Immature natural killer cell (primary cell): ENCODE data around the gene ADAM12. TPM values are rescaled to one million over a fixed set of nuclear protein-coding genes. Genes with fewer than 3 reads are reported as not detected.
"Not testable (repeated sequence)": the region's sequence is repeated elsewhere in the genome, so short reads cannot be mapped to it uniquely, and the experiment has no call there.

Source experiments
- DNase-seq, 3 donors: peaks; one replicate each; pipeline ENCODE4 v3.0.0; 2022; ENCODE audit warnings: mixed read lengths in 1 of 3
- H3K27ac Mint-ChIP-seq, 6 donors: one replicate each; pipeline ENCODE4 v1.8.0; 2020; ENCODE audit warnings: mixed read lengths in 6 of 6, mild to moderate bottlenecking in 5 of 6, inconsistent platforms in 4 of 6, moderate library complexity in 3 of 6
- H3K27me3 Mint-ChIP-seq, 3 donors: one replicate each; pipeline ENCODE4 v1.8.0; 2020 to 2021; ENCODE audit warnings: low read depth in 3 of 3, mild to moderate bottlenecking in 3 of 3, mixed read lengths in 3 of 3, moderate library complexity in 3 of 3, inconsistent platforms in 1 of 3
- H3K36me3 Mint-ChIP-seq, 3 donors: one replicate each; pipeline ENCODE4 v1.8.0; 2020; ENCODE audit warnings: mixed read lengths in 3 of 3, inconsistent platforms in 2 of 3, mild to moderate bottlenecking in 2 of 3
- H3K4me1 Mint-ChIP-seq, 2 donors: one replicate each; pipeline ENCODE4 v1.8.0; 2020; ENCODE audit warnings: inconsistent platforms in 2 of 2, mild to moderate bottlenecking in 2 of 2, mixed read lengths in 2 of 2, moderate library complexity in 1 of 2
- H3K4me3 Mint-ChIP-seq, 5 donors: one replicate each; pipeline ENCODE4 v1.8.0; 2020; ENCODE audit warnings: mild to moderate bottlenecking in 5 of 5, mixed read lengths in 5 of 5, inconsistent platforms in 3 of 5, moderate library complexity in 3 of 5
- H3K9me3 Mint-ChIP-seq, 6 donors: one replicate each; pipeline ENCODE4 v1.8.0; 2020; ENCODE audit warnings: mild to moderate bottlenecking in 6 of 6, mixed read lengths in 6 of 6, inconsistent platforms in 4 of 6, moderate library complexity in 3 of 6
- polyA plus RNA-seq, 3 donors: library from polyadenylated mRNA; unstranded; fragments of 300-500 nt; fragmentation: Illumina TruSeq; gene quantifications; one replicate each; pipeline ENCODE4 v1.2.3, GENCODE V29; 2021

Gene ADAM12
- polyA plus RNA-seq, 3 donors from 2014 or later, result 0.07 to 0.11 TPM; not detected in 1

DNA sequence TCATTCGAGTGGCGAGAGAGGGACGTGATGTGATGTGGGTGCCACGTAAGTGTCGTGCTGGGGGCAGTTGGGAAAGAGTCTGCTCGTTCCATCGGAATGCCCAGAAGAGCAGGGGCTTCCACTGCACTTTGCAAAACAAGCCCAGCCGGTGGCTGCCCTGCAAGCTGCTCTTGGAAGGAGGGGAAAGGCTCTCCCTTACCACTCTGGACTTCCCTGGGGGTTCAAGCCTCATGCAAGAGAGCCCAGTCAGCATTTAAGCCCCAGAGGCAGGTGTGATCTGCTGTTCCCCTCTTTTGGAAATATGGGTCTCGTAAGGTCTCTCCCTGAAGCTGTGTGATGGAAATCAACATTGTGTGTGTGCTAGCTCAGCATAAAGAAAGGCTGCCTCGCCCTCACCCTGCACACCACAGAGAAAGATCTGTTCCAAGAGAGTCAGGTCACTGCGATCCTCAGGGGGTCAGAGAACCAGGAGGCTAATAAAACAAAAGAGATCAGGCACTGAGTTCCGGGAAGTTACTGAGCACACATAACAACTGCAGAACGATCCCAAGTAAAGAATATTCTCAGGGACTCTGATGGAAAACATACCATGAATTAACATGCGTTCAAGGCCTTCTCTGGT lies 212.5 kb downstream of the ADAM12 start:
- H3K27ac Mint-ChIP-seq, result no peak overlapping the region
- peaks cover 0 to 6% (median 0%) of the 10 kb centered on the region in 3 donors for H3K27me3 Mint-ChIP-seq

DNA sequence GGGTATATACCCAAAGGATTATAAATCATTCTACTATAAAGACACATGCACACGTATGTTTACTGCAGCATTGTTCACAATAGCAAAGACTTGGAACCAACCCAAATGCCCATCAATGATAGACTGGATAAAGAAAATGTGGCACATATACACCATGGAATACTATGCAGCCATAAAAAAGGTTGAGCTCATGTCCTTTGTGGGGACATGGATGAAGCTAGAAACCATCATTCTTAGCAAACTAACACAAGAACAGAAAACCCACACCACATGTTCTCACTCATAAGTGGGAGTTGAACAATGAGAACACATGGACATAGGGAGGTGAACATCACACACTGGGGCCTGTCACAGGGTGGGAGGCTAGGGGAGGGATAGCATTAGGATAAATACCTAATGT lies 215.5 kb downstream of the ADAM12 start:
- not testable (repeated sequence) for H3K4me1 Mint-ChIP-seq, DNase-seq, H3K27ac Mint-ChIP-seq, H3K27me3 Mint-ChIP-seq, H3K4me3 Mint-ChIP-seq, H3K36me3 Mint-ChIP-seq, H3K9me3 Mint-ChIP-seq

More for the DNA sequence above, 212.5 kb downstream of the ADAM12 start:
- Mint-ChIP-seq H3K36me3 (no peaks in the 10 kb centered on the region), H3K9me3 (peaks cover 0 to 1% (median 0%) of the 10 kb centered on the region in 6 donors), H3K4me3 (no peak overlapping the region), H3K4me1 (no peaks in the 10 kb centered on the region)
- no peak for DNase-seq

- Mint-ChIP-seq H3K4me3 (no peak overlapping the region), H3K4me1 (no peaks in the 10 kb centered on the region), H3K27ac (no peak overlapping the region), H3K9me3 (no peaks in the 10 kb centered on the region), H3K27me3 (peaks cover 0 to 5% (median 1%) of the 10 kb centered on the region in 3 donors), H3K36me3 (no peaks in the 10 kb centered on the region)
- DNase-seq, result no peak
Measured at GRCh38 chr10:126171555-126171954, 216.7 kb downstream of the ADAM12 start.

DNA sequence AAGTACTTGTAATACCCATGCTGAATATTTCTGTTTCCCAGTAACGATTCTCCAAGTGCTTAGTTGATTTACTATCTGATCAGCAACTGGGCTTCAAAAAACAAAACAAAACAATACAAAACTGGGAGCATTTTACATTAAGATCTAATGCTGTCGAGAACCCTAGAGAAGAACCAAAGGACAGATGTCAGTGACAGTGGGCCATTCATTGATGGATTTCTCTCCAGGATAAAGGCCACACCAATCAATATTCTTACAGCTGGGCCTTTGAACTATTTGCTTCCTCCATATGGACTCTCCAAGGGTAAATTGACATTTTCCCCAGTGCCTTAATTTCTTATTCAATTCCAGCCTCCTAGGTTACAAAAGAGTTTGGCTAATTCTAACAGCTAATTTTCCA lies 217.5 kb downstream of the ADAM12 start:
- H3K4me1 Mint-ChIP-seq, result no peaks in the 10 kb centered on the region
- no peak overlapping the region for H3K4me3 Mint-ChIP-seq
- H3K9me3 Mint-ChIP-seq, result no peaks in the 10 kb centered on the region
- peaks cover 0 to 5% (median 2%) of the 10 kb centered on the region in 3 donors for H3K27me3 Mint-ChIP-seq
- no peaks in the 10 kb centered on the region for H3K36me3 Mint-ChIP-seq
- H3K27ac Mint-ChIP-seq, result no peak overlapping the region
- no peak for DNase-seq

DNA sequence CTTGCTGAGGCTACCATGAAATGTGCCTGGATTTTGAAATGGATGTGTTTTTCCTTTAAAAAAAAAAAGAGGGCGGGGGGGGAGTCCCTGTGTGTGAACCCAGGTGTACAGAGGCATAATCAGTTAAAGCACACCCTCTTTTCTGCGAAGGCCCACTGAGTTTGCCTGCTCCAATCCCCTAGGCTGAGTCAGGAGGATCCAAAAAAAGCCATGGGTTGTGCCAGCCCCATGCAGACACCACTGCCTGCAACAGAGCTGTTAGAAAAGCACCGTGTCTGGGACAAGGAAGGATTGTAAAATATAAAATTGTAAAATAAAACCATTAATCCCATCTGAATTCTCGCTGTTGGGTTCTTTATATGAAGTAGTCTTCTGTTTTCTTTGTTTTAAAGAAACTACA lies 217.9 kb downstream of the ADAM12 start:
- Mint-ChIP-seq H3K4me1 (no peaks in the 10 kb centered on the region), H3K27me3 (peaks cover 0 to 5% (median 2%) of the 10 kb centered on the region in 3 donors), H3K4me3 (no peak overlapping the region), H3K9me3 (no peaks in the 10 kb centered on the region), H3K27ac (no peak overlapping the region), H3K36me3 (no peaks in the 10 kb centered on the region)
- no peak for DNase-seq

DNA sequence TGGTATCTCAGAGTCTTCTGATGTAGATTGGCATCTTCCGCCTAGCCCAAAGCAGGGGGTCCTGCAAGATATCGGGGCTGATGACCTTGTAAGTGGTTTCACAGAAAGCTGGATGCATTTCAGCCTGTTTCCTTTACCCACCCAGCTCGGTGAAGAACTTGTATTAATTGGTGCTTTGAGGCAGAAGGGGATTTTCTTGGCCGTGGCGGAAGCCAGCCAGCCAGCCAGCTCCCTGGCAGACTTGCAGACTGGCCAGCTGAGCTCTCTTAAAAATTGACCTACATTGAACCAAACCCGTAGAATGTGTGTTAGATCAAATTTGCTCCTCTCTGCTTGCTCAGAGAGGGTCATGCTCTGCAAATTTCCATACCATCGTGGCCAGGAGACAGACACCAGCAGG lies 218.4 kb downstream of the ADAM12 start:
- DNase-seq, result no peak
- Mint-ChIP-seq H3K27ac (no peak overlapping the region), H3K4me1 (no peaks in the 10 kb centered on the region), H3K27me3 (peaks cover 0 to 5% (median 2%) of the 10 kb centered on the region in 3 donors), H3K9me3 (no peaks in the 10 kb centered on the region), H3K36me3 (no peaks in the 10 kb centered on the region), H3K4me3 (no peak overlapping the region)

DNA sequence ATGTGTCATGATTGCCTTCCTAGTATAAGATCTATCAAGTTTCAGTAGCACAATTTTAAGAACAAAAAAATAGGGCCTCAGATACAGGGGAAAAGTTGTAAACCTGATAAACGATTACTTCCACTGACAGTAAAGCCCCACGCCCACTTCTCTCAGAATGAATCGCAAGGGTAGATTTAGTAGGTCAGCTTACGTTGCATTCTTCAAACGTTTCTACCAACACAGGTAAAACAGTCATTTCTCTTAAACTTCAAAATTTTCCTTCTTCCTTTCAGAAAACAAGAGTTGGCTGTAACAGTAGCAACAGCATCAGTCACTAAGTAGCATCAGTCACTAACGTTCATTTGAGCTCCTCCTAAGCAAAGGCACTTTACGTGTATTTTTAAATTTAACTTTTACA lies 221.5 kb downstream of the ADAM12 start:
- Mint-ChIP-seq H3K4me3 (no peak overlapping the region), H3K27ac (no peak overlapping the region), H3K4me1 (no peaks in the 10 kb centered on the region), H3K36me3 (no peaks in the 10 kb centered on the region), H3K9me3 (no peaks in the 10 kb centered on the region), H3K27me3 (peaks cover 0 to 6% (median 5%) of the 10 kb centered on the region in 3 donors)
- no peak for DNase-seq

DNA sequence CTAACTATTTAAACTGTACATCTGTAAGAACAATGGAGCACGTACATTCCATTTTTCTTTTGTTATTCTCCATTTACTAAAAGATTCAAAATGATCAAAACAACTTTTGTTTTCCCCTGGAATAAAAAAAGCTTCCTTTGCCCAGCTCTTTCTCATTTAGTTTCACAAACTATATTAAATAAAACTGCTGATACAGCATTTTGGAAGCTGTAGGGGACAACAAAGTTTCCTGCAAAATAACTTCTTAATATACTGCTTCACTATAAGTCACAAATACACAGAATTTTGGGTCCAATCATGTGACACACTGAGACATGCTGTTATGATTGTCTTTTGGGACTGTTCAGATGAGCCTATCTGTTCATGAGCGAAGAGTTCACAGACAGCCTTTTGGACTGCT lies 222.4 kb downstream of the ADAM12 start:
- Mint-ChIP-seq H3K27me3 (peaks cover 2 to 11% (median 5%) of the 10 kb centered on the region in 3 donors), H3K9me3 (no peaks in the 10 kb centered on the region), H3K4me1 (no peaks in the 10 kb centered on the region), H3K36me3 (no peaks in the 10 kb centered on the region), H3K27ac (no peak overlapping the region), H3K4me3 (no peak overlapping the region)
- DNase-seq, result no peak

DNA sequence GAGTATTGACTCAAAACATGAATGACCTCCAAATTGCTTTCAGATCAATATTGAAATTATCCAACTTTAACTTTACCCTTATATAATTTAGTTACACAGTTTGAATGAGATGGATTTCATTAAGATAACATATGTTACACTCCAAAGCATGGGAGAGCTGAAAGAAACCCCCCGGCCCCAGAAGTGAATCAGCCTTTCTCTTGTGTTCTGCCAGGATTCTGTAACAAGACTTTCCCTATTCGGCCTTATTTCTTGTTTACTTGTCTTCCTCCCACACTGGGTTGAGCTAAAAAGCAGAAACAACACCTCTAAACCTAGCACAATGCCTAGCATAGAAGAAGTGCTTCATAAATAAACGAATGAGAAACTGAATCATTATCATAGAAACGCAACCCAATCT lies 224.8 kb downstream of the ADAM12 start:
- peaks cover 2 to 15% (median 8%) of the 10 kb centered on the region in 3 donors for H3K27me3 Mint-ChIP-seq
- H3K4me3 Mint-ChIP-seq, result no peak overlapping the region
- no peaks in the 10 kb centered on the region for H3K36me3 Mint-ChIP-seq

GRCh38 chr10:126161691-126162090 lies 226.6 kb downstream of the ADAM12 start:
- Mint-ChIP-seq H3K9me3 (no peaks in the 10 kb centered on the region), H3K4me3 (no peak overlapping the region), H3K36me3 (no peaks in the 10 kb centered on the region), H3K27me3 (peaks cover 2 to 13% (median 8%) of the 10 kb centered on the region in 3 donors), H3K27ac (no peak overlapping the region), H3K4me1 (no peaks in the 10 kb centered on the region)
- no peak for DNase-seq

More for the DNA sequence above, 224.8 kb downstream of the ADAM12 start:
- DNase-seq, result no peak
- no peaks in the 10 kb centered on the region for H3K9me3 Mint-ChIP-seq
- no peak overlapping the region for H3K27ac Mint-ChIP-seq
- H3K4me1 Mint-ChIP-seq, result no peaks in the 10 kb centered on the region

DNA sequence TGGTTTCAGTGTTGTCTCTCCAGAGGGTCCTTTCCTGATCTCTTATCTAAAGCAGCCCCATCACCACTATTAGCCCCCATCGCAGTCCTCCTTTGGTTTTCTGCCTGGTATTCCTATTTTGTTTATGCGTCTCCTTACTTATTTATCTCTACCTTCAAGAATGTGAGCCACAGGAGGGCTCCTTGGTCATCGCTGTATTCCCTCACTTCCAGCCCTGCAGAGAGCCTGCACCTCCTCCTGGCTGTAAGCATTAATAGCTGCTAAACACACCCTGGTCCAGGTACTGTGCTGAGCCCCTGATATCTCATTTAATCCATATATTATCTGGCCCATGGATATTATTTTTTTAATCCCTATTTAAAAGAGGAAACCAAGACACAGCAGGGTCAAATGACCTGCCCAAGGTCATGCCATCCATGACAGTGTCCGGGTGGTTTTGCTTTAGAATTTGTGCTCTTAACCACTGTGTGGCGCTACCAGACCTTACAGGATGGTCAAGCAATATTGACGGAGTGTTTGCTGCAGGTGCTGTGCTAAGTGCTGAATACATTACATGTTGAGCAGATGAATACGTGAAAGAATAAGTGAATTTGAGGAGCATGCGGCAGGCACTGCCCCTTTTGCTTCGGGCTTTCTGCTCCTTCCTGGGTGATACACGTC lies 227.2 kb downstream of the ADAM12 start:
- Mint-ChIP-seq H3K27ac (no peak overlapping the region), H3K4me1 (no peaks in the 10 kb centered on the region), H3K36me3 (no peaks in the 10 kb centered on the region), H3K9me3 (no peaks in the 10 kb centered on the region), H3K4me3 (no peak overlapping the region), H3K27me3 (peaks cover 2 to 15% (median 6%) of the 10 kb centered on the region in 3 donors)
- DNase-seq, result no peak

- Mint-ChIP-seq H3K4me3 (no peak overlapping the region), H3K9me3 (no peaks in the 10 kb centered on the region), H3K27ac (no peak overlapping the region), H3K36me3 (no peaks in the 10 kb centered on the region), H3K27me3 (peaks cover 2 to 15% (median 6%) of the 10 kb centered on the region in 3 donors), H3K4me1 (no peaks in the 10 kb centered on the region)
- DNase-seq, result no peak
Measured at GRCh38 chr10:126160571-126160970, 227.7 kb downstream of the ADAM12 start.

DNA sequence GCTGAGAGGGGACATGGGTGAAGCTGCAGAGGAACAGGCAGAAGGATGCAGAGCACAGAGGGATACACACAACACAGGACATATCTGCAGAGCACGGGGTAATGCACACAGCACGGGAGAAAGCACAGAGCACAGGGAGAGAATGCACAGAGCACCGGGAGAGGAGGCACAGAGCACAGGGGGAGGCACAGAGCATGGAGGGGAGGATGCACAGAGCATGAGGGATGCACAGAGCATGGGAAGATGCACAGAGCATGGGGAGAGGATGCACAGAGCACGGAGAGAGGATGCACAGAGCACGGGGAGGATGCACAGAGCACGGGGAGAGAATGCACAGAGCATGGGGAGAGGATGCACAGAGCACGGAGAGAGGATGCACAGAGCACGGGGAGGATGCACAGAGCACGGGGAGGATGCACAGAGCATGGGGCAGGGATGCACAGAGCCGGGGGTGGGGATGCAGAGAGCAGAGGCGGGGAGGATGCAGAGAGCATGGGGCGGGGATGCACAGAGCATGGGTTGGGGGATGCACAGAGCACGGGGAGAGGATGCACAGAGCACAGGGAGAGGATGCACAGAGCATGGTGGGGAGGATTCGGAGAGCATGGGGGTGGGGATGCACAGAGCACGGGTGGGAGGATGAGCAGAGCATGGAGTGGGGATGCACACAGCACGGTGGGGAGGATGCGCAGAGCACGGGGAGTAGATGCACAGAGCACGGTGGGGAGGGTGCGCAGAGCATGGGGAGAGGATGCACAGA lies 230.0 kb downstream of the ADAM12 start:
- Mint-ChIP-seq H3K27me3 (peaks cover 2 to 20% (median 11%) of the 10 kb centered on the region in 3 donors), H3K36me3 (no peaks in the 10 kb centered on the region), H3K4me1 (no peaks in the 10 kb centered on the region), H3K27ac (no peak overlapping the region), H3K4me3 (no peak overlapping the region), H3K9me3 (no peaks in the 10 kb centered on the region)
- DNase-seq, result no peak

DNA sequence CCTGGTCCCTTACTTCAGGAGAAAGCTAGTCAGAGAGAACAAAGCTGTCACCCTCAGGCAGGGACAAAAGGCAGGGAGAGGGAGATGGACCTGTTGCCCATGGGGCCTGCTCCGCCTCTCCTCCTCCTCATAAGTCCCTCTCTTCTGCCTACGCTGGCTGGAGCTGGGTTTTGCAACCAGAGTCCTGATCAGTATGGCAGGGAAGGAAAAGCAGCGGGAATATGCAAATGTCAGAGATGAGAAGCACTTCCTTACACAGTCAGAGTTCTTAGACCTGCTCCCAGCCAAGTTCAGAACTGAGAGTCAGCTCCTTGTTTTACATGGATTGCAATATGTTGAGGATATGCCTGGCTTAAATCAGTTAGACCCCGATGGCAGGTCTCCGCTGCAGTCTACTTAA lies 231.1 kb downstream of the ADAM12 start:
- no peaks in the 10 kb centered on the region for H3K4me1 Mint-ChIP-seq
- no peak overlapping the region for H3K27ac Mint-ChIP-seq
- DNase-seq, result no peak
- H3K4me3 Mint-ChIP-seq, result no peak overlapping the region
- H3K27me3 Mint-ChIP-seq, result peaks cover 2 to 17% (median 9%) of the 10 kb centered on the region in 3 donors
- no peaks in the 10 kb centered on the region for H3K9me3 Mint-ChIP-seq
- H3K36me3 Mint-ChIP-seq, result no peaks in the 10 kb centered on the region
